ENCODE data around the gene RFXANK. TPM values are rescaled to one million over a fixed set of nuclear protein-coding genes. Genes with fewer than 3 reads are reported as not detected.

The RFXANK gene
- 80.8 and 99.9 TPM in 2 replicates for total RNA-seq

GRCh38 chr19:19192078-19192882 is at the start of gene RFXANK, which contains the start of gene BORCS8:
Gene RFXANK (plus strand): TSS chr19:19192258. CDS start chr19:19193947, 1,689 bp downstream.
Gene BORCS8 (minus strand): TSS chr19:19192152. CDS start chr19:19192117, 35 bp downstream.

GRCh38 chr19:19170053-19170872 is 21.8 kb upstream of the RFXANK start, which contains the start of gene MEF2B:
Gene MEF2B (minus strand): TSS chr19:19170263. CDS start chr19:19150735, 19,528 bp downstream.

GRCh38 chr19:19203012-19203856 is 11.2 kb downstream of the RFXANK start, which contains the start of gene NR2C2AP:
Gene NR2C2AP (minus strand): TSS chr19:19203414. CDS start chr19:19203060, 354 bp downstream.

GRCh38 chr19:19211499-19212420 is 19.7 kb downstream of the RFXANK start, which contains the start of gene NCAN:
Gene NCAN (plus strand): TSS chr19:19211958. CDS start chr19:19216954, 4,996 bp downstream.

Small RNAs within 50 kb of the gene (small RNA-seq; reads per million reads assigned to genes)
- not detected for gene RNU6-1028P

Other genes starting within 250 kb of the RFXANK start
- gene SUGP2, start 158.7 kb upstream of the RFXANK start, total RNA-seq: 30.4 and 39.9 TPM in 2 replicates
- gene ARMC6, start 158.7 kb upstream of the RFXANK start, total RNA-seq: 46.2 and 48.7 TPM in 2 replicates
- 4.3 and 4.6 TPM in 2 replicates for gene SLC25A42, start 128.3 kb upstream of the RFXANK start, total RNA-seq
- gene TMEM161A, start 53.8 kb upstream of the RFXANK start, total RNA-seq: 14.2 and 21.9 TPM in 2 replicates
- 0.33 TPM in 1 of 2 replicates, not detected in the other for gene MEF2B, start 22.0 kb upstream of the RFXANK start, total RNA-seq
- 16.6 and 16.7 TPM in 2 replicates for gene BORCS8, start 106 bp upstream of the RFXANK start, total RNA-seq
- gene NR2C2AP, start 11.2 kb downstream of the RFXANK start, total RNA-seq: 11.4 and 11.5 TPM in 2 replicates
- gene NCAN, start 19.7 kb downstream of the RFXANK start, total RNA-seq: not detected in 2 replicates
- not detected in 2 replicates for gene TM6SF2, start 81.0 kb downstream of the RFXANK start, total RNA-seq
- gene SUGP1, start 128.3 kb downstream of the RFXANK start, total RNA-seq: 37.7 and 40.8 TPM in 2 replicates
- gene MAU2, start 128.6 kb downstream of the RFXANK start, total RNA-seq: 44.4 and 45.1 TPM in 2 replicates
- gene GATAD2A, start 213.4 kb downstream of the RFXANK start, total RNA-seq: 91.4 and 101 TPM in 2 replicates